ENCODE results near the gene AAR2.

AAR2 gene

GRCh38 chr20:36218380-36219064, 17.8 kb upstream of the AAR2 start:
- no peak for DNase-seq

GRCh38 chr20:36219671-36220220, 16.5 kb upstream of the AAR2 start:
- DNase-seq = no peak

- no peak for DNase-seq
Measured at GRCh38 chr20:36225666-36226065, 10.6 kb upstream of the AAR2 start.

- DNase-seq = no peak
Measured at GRCh38 chr20:36228770-36229169, 7.5 kb upstream of the AAR2 start.

GRCh38 chr20:36230019-36230418, 6.3 kb upstream of the AAR2 start:
- no peak for DNase-seq

GRCh38 chr20:36231331-36231730, 4.9 kb upstream of the AAR2 start:
- no peak for DNase-seq

GRCh38 chr20:36234771-36235320, 1.4 kb upstream of the AAR2 start:
- DNase-seq = no peak

- no peak for DNase-seq
Measured at GRCh38 chr20:36236786-36237121, 476 bp downstream of the AAR2 start.

- DNase-seq = no peak
Measured at GRCh38 chr20:36237477-36237876, 1.2 kb downstream of the AAR2 start.

GRCh38 chr20:36238153-36238552, 1.9 kb downstream of the AAR2 start:
- no peak for DNase-seq

- no peak for DNase-seq
Measured at GRCh38 chr20:36238760-36239159, 2.5 kb downstream of the AAR2 start.

- DNase-seq = no peak
Measured at GRCh38 chr20:36240076-36240475, 3.8 kb downstream of the AAR2 start.

GRCh38 chr20:36241678-36242077, 5.4 kb downstream of the AAR2 start:
- no peak for DNase-seq

- DNase-seq = no peak
Measured at GRCh38 chr20:36243726-36244125, 7.4 kb downstream of the AAR2 start.

GRCh38 chr20:36246401-36246800, 10.1 kb downstream of the AAR2 start:
- no peak for DNase-seq

- DNase-seq = no peak
Measured at GRCh38 chr20:36248836-36249235, 12.6 kb downstream of the AAR2 start.

GRCh38 chr20:36249450-36249849, 13.2 kb downstream of the AAR2 start:
- no peak for DNase-seq

- no peak for DNase-seq
Measured at GRCh38 chr20:36251426-36251825, 15.1 kb downstream of the AAR2 start.

- no peak for DNase-seq
Measured at GRCh38 chr20:36252511-36252910, 16.2 kb downstream of the AAR2 start.

- no peak for DNase-seq
Measured at GRCh38 chr20:36253036-36253435, 16.8 kb downstream of the AAR2 start.

- DNase-seq = no peak
Measured at GRCh38 chr20:36254076-36254475, 17.8 kb downstream of the AAR2 start.

- DNase-seq = no peak
Measured at GRCh38 chr20:36255445-36255844, 19.2 kb downstream of the AAR2 start.

GRCh38 chr20:36259177-36260061, 23.1 kb downstream of the AAR2 start:
- no peak for DNase-seq

- no peak for DNase-seq
Measured at GRCh38 chr20:36260316-36260715, 24.0 kb downstream of the AAR2 start.
